ENCODE results near the gene NTNG1. TPM values are rescaled to one million over a fixed set of nuclear protein-coding genes. Genes with fewer than 3 reads are reported as not detected.

The NTNG1 gene
- total and polyA plus RNA-seq, 2 donors, result 1.6 to 5.1 TPM

DNA sequence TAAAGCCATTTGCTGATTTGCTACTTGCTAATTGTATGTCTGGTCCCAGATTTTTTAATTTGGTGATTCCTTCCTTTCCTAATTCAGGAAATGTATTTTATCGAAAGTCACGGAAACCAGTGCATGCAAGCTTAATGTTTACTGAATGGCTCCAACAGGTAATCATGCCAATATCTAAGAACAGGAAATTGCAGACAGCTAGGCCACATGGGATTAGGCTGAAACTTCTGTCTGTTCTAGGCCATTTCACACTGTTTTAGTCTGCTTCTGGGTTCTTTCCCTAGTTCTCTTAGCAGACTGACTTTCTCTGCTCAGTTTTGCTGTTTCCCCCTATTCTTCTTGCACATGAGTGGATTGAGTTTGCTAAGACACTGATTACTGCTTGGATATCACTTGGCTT is 111.4 kb downstream of the NTNG1 start:
- Histone ChIP-seq H3K27ac (ENCODE audit: low read depth in 1 of 2, low read length in 1 of 2) (no peak overlapping the region), H3K36me3 (ENCODE audit: control insufficient read depth in 2 of 2, insufficient read depth in 2 of 2, low read length in 1 of 2) (no peaks in the 10 kb centered on the region), H3K4me3 (ENCODE audit: low read length in 2 of 2) (no peak overlapping the region), H3K9me3 (ENCODE audit: control insufficient read depth in 2 of 2, insufficient read depth in 1 of 2, low read length in 1 of 2) (no peaks in the 10 kb centered on the region), H3K4me1 (ENCODE audit: control insufficient read depth in 2 of 2, insufficient read depth in 2 of 2, low read length in 2 of 2) (peaks cover 5 to 15% of the 10 kb centered on the region in 2 donors), H3K27me3 (ENCODE audit: control insufficient read depth in 2 of 2, insufficient read depth in 1 of 2, low read length in 1 of 2) (no peaks in the 10 kb centered on the region)
- WGBS, result 97% methylated on average over 2 of the region's 2 CpGs
- DNase-seq (ENCODE audit: low read depth in 6 of 9, low spot score in 9 of 9), result no peak

GRCh38 chr1:107254306-107254705 is 113.5 kb downstream of the NTNG1 start:
- Histone ChIP-seq H3K4me1 (ENCODE audit: control insufficient read depth in 2 of 2, insufficient read depth in 2 of 2, low read length in 2 of 2) (peaks cover 5 to 10% of the 10 kb centered on the region in 2 donors), H3K9me3 (ENCODE audit: control insufficient read depth in 2 of 2, insufficient read depth in 1 of 2, low read length in 1 of 2) (no peaks in the 10 kb centered on the region), H3K27ac (ENCODE audit: low read depth in 1 of 2, low read length in 1 of 2) (no peak overlapping the region), H3K36me3 (ENCODE audit: control insufficient read depth in 2 of 2, insufficient read depth in 2 of 2, low read length in 1 of 2) (no peaks in the 10 kb centered on the region), H3K4me3 (ENCODE audit: low read length in 2 of 2) (no peak overlapping the region), H3K27me3 (ENCODE audit: control insufficient read depth in 2 of 2, insufficient read depth in 1 of 2, low read length in 1 of 2) (no peaks in the 10 kb centered on the region)
- DNase-seq (ENCODE audit: low read depth in 6 of 9, low spot score in 9 of 9), result no peak
- 97% methylated on average over 5 of the region's 5 CpGs for WGBS

GRCh38 chr1:107255469-107255868 is 114.6 kb downstream of the NTNG1 start:
- no peaks in the 10 kb centered on the region for H3K36me3 ChIP-seq (ENCODE audit: control insufficient read depth in 2 of 2, insufficient read depth in 2 of 2, low read length in 1 of 2)
- no peak for DNase-seq (ENCODE audit: low read depth in 6 of 9, low spot score in 9 of 9)
- H3K4me1 ChIP-seq (ENCODE audit: control insufficient read depth in 2 of 2, insufficient read depth in 2 of 2, low read length in 2 of 2), result peaks cover 2 to 6% of the 10 kb centered on the region in 2 donors
- H3K4me3 ChIP-seq (ENCODE audit: low read length in 2 of 2), result no peak overlapping the region
- H3K27ac ChIP-seq (ENCODE audit: low read depth in 1 of 2, low read length in 1 of 2), result no peak overlapping the region
- WGBS, result 90% methylated on average over 3 of the region's 3 CpGs
- no peaks in the 10 kb centered on the region for H3K27me3 ChIP-seq (ENCODE audit: control insufficient read depth in 2 of 2, insufficient read depth in 1 of 2, low read length in 1 of 2)
- no peaks in the 10 kb centered on the region for H3K9me3 ChIP-seq (ENCODE audit: control insufficient read depth in 2 of 2, insufficient read depth in 1 of 2, low read length in 1 of 2)

GRCh38 chr1:107262467-107263286 is 121.8 kb downstream of the NTNG1 start:
- Histone ChIP-seq H3K27me3 (ENCODE audit: control insufficient read depth in 2 of 2, insufficient read depth in 1 of 2, low read length in 1 of 2) (no peaks in the 10 kb centered on the region), H3K27ac (ENCODE audit: low read depth in 1 of 2, low read length in 1 of 2) (no peak overlapping the region), H3K9me3 (ENCODE audit: control insufficient read depth in 2 of 2, insufficient read depth in 1 of 2, low read length in 1 of 2) (no peaks in the 10 kb centered on the region), H3K4me1 (ENCODE audit: control insufficient read depth in 2 of 2, insufficient read depth in 2 of 2, low read length in 2 of 2) (no peaks in the 10 kb centered on the region), H3K4me3 (ENCODE audit: low read length in 2 of 2) (no peak overlapping the region), H3K36me3 (ENCODE audit: control insufficient read depth in 2 of 2, insufficient read depth in 2 of 2, low read length in 1 of 2) (no peaks in the 10 kb centered on the region)
- 96% methylated on average over 5 of the region's 5 CpGs for WGBS
- DNase-seq (ENCODE audit: low read depth in 6 of 9, low spot score in 9 of 9), result no peak

- 100% methylated on average over 1 of the region's 1 CpG for WGBS
- H3K4me3 ChIP-seq (ENCODE audit: low read length in 2 of 2), result no peak overlapping the region
- DNase-seq (ENCODE audit: low read depth in 6 of 9, low spot score in 9 of 9), result no peak
- H3K36me3 ChIP-seq (ENCODE audit: control insufficient read depth in 2 of 2, insufficient read depth in 2 of 2, low read length in 1 of 2), result no peaks in the 10 kb centered on the region
- H3K4me1 ChIP-seq (ENCODE audit: control insufficient read depth in 2 of 2, insufficient read depth in 2 of 2, low read length in 2 of 2), result no peaks in the 10 kb centered on the region
- H3K27me3 ChIP-seq (ENCODE audit: control insufficient read depth in 2 of 2, insufficient read depth in 1 of 2, low read length in 1 of 2), result no peaks in the 10 kb centered on the region
- H3K27ac ChIP-seq (ENCODE audit: low read depth in 1 of 2, low read length in 1 of 2), result no peak overlapping the region
- no peaks in the 10 kb centered on the region for H3K9me3 ChIP-seq (ENCODE audit: control insufficient read depth in 2 of 2, insufficient read depth in 1 of 2, low read length in 1 of 2)
Observed at GRCh38 chr1:107263291-107263915, 122.6 kb downstream of the NTNG1 start.

DNA sequence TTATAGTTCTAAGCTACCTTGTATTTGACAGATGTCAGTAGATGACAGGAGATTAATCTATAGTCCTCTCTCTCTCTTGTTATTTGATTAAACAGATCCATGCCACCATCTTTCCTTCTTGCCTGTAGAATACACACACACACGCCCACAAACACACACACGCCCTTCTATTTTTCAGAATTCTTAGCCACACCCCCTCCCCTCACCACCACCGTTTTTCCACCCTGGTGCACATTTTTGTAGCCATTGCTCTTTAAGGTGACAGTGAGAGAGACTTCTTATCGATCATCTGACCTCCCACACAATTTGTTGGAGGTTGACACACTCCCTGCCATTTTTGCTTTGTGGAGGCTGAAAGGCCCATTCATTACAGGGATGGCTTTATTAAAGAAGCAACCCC is 123.2 kb downstream of the NTNG1 start:
- WGBS, result 92% methylated on average over 4 of the region's 4 CpGs
- H3K27me3 ChIP-seq (ENCODE audit: control insufficient read depth in 2 of 2, insufficient read depth in 1 of 2, low read length in 1 of 2), result no peaks in the 10 kb centered on the region
- no peak overlapping the region for H3K4me3 ChIP-seq (ENCODE audit: low read length in 2 of 2)
- no peaks in the 10 kb centered on the region for H3K9me3 ChIP-seq (ENCODE audit: control insufficient read depth in 2 of 2, insufficient read depth in 1 of 2, low read length in 1 of 2)
- no peak overlapping the region for H3K27ac ChIP-seq (ENCODE audit: low read depth in 1 of 2, low read length in 1 of 2)
- H3K36me3 ChIP-seq (ENCODE audit: control insufficient read depth in 2 of 2, insufficient read depth in 2 of 2, low read length in 1 of 2), result no peaks in the 10 kb centered on the region
- no peaks in the 10 kb centered on the region for H3K4me1 ChIP-seq (ENCODE audit: control insufficient read depth in 2 of 2, insufficient read depth in 2 of 2, low read length in 2 of 2)
- no peak for DNase-seq (ENCODE audit: low read depth in 6 of 9, low spot score in 9 of 9)

- no peaks in the 10 kb centered on the region for H3K27me3 ChIP-seq (ENCODE audit: control insufficient read depth in 2 of 2, insufficient read depth in 1 of 2, low read length in 1 of 2)
- H3K27ac ChIP-seq (ENCODE audit: low read depth in 1 of 2, low read length in 1 of 2), result no peak overlapping the region
- 97% methylated on average over 1 of the region's 1 CpG for WGBS
- no peaks in the 10 kb centered on the region for H3K4me1 ChIP-seq (ENCODE audit: control insufficient read depth in 2 of 2, insufficient read depth in 2 of 2, low read length in 2 of 2)
- H3K36me3 ChIP-seq (ENCODE audit: control insufficient read depth in 2 of 2, insufficient read depth in 2 of 2, low read length in 1 of 2), result no peaks in the 10 kb centered on the region
- no peaks in the 10 kb centered on the region for H3K9me3 ChIP-seq (ENCODE audit: control insufficient read depth in 2 of 2, insufficient read depth in 1 of 2, low read length in 1 of 2)
- no peak overlapping the region for H3K4me3 ChIP-seq (ENCODE audit: low read length in 2 of 2)
- DNase-seq (ENCODE audit: low read depth in 6 of 9, low spot score in 9 of 9), result no peak
Observed at GRCh38 chr1:107264561-107264960, 123.7 kb downstream of the NTNG1 start.

- H3K9me3 ChIP-seq (ENCODE audit: control insufficient read depth in 2 of 2, insufficient read depth in 1 of 2, low read length in 1 of 2), result no peaks in the 10 kb centered on the region
- H3K4me1 ChIP-seq (ENCODE audit: control insufficient read depth in 2 of 2, insufficient read depth in 2 of 2, low read length in 2 of 2), result no peaks in the 10 kb centered on the region
- H3K27me3 ChIP-seq (ENCODE audit: control insufficient read depth in 2 of 2, insufficient read depth in 1 of 2, low read length in 1 of 2), result no peaks in the 10 kb centered on the region
- no peak overlapping the region for H3K27ac ChIP-seq (ENCODE audit: low read depth in 1 of 2, low read length in 1 of 2)
- H3K4me3 ChIP-seq (ENCODE audit: low read length in 2 of 2), result no peak overlapping the region
- no peak for DNase-seq (ENCODE audit: low read depth in 6 of 9, low spot score in 9 of 9)
- 98% methylated on average over 3 of the region's 3 CpGs for WGBS
- no peaks in the 10 kb centered on the region for H3K36me3 ChIP-seq (ENCODE audit: control insufficient read depth in 2 of 2, insufficient read depth in 2 of 2, low read length in 1 of 2)
Observed at GRCh38 chr1:107267489-107267888, 126.7 kb downstream of the NTNG1 start.

DNA sequence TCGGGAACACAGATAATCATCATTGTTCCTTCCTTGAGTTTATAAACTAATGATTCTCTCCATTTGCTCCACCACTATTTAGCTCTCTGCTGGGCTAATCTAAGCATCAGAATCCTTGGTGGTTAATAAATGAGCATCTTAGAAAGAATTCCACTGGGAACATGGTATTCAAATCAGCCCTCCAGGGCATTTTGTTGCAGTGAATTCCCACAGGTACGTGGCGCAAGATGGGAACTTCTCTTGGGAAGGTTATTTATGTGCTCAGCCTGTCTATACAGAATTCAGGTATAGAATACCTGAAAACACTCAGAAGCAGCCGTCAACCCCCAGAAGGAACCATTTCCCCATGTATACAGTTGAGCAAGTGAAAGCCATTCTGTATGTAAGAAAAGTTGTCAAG is 131.5 kb downstream of the NTNG1 start:
- H3K27me3 ChIP-seq (ENCODE audit: control insufficient read depth in 2 of 2, insufficient read depth in 1 of 2, low read length in 1 of 2), result no peaks in the 10 kb centered on the region
- WGBS, result 98% methylated on average over 4 of the region's 4 CpGs
- DNase-seq (ENCODE audit: low read depth in 6 of 9, low spot score in 9 of 9), result no peak
- no peaks in the 10 kb centered on the region for H3K4me1 ChIP-seq (ENCODE audit: control insufficient read depth in 2 of 2, insufficient read depth in 2 of 2, low read length in 2 of 2)
- no peak overlapping the region for H3K27ac ChIP-seq (ENCODE audit: low read depth in 1 of 2, low read length in 1 of 2)
- no peaks in the 10 kb centered on the region for H3K9me3 ChIP-seq (ENCODE audit: control insufficient read depth in 2 of 2, insufficient read depth in 1 of 2, low read length in 1 of 2)
- no peak overlapping the region for H3K4me3 ChIP-seq (ENCODE audit: low read length in 2 of 2)
- H3K36me3 ChIP-seq (ENCODE audit: control insufficient read depth in 2 of 2, insufficient read depth in 2 of 2, low read length in 1 of 2), result no peaks in the 10 kb centered on the region
